Body of pancreas (tissue), 4 donors: ENCODE measurements around the gene SLC25A43. TPM values are rescaled to one million over a fixed set of nuclear protein-coding genes. Genes with fewer than 3 reads are reported as not detected.
"Not testable (repeated sequence)": the region's sequence is repeated elsewhere in the genome, so short reads cannot be mapped to it uniquely, and the experiment has no call there.

Source experiments
- ATAC-seq: fragments of 150-250 bp; one replicate; pipeline ENCODE4 v1.9.1; 2016
- DNase-seq, 4 donors: peaks; one replicate each; pipeline ENCODE4 v3.0.0-alpha.2; 2019
- H3K27ac ChIP-seq, 4 donors: fragments of 200-600 bp; sonication (generic); 1 replicate in 3 of 4; 2 replicates in 1 of 4; pipeline versions ENCODE4 v1.5.1 to v1.6.1; 2016 to 2019; ENCODE audit warnings: mild to moderate bottlenecking in 1 of 4, mixed read lengths in 1 of 4, moderate library complexity in 1 of 4
- H3K27me3 ChIP-seq, 2 donors: fragments of 200-600 bp; sonication (generic); one replicate each; pipeline ENCODE4 v1.6.0; 2016; ENCODE audit warnings: mild to moderate bottlenecking in 1 of 2
- H3K36me3 ChIP-seq, 2 donors: fragments of 200-600 bp; sonication (generic); replicated peaks in 1 of 2; 2 replicates each; pipeline ENCODE4 v1.5.1; 2016; ENCODE audit warnings: low read depth in 2 of 2; ENCODE audit not compliant: insufficient read depth in 1 of 2
- H3K4me1 ChIP-seq: fragments of 200-600 bp; sonication (generic); one replicate; pipeline ENCODE4 v1.6.0; 2016
- H3K4me3 ChIP-seq, 2 donors: fragments of 200-600 bp; sonication (generic); 1 replicate in 1 of 2; 2 replicates in 1 of 2; pipeline ENCODE4 v1.5.1; 2016 to 2019
- H3K9me3 ChIP-seq, 3 donors: fragments of 200-600 bp; sonication (generic); 1 replicate in 2 of 3; 2 replicates in 1 of 3; pipeline ENCODE4 v1.5.1; 2016
- CTCF ChIP-seq, 7 experiments: fragments of 450-650 bp in 4 of 7; fragments of 200-600 bp in 3 of 7; sonication (generic) in 3 of 7; IDR thresholded peaks; one replicate each; pipeline ENCODE4 v1.5.1; 2016 to 2019; ENCODE audit warnings: antibody characterized with exemption in 7 of 7
- POLR2A ChIP-seq, 3 donors: fragments of 450-650 bp; IDR thresholded peaks; one replicate each; pipeline ENCODE4 v1.6.1; 2016; ENCODE audit warnings: antibody characterized with exemption in 3 of 3, mild to moderate bottlenecking in 2 of 3
- WGBS, 2 donors: methylation state at CpG; one replicate each; pipeline ENCODE4 v1.1.5; 2017; 5-methylcytosine and 5-hydroxymethylcytosine counted together
- intact Hi-C: fragments of 100-400 bp; cut with DNase I; formaldehyde crosslinking; loops from one replicate; pipeline ENCODE4 v1.15.1; 2023
- total RNA-seq, 2 donors: library from RNA; depleted of rRNA; stranded (reverse); fragments of >200 nt; gene quantifications; one replicate each; pipeline ENCODE4 v1.1.0, GENCODE V29; 2016

Gene SLC25A43
- total RNA-seq, 2 donors from 2014 or later, result 10.6 to 13.8 TPM

GRCh38 chrX:119374736-119375135 is 24.4 kb upstream of the SLC25A43 start:
- no peak overlapping the region for H3K4me3 ChIP-seq
- ATAC-seq, result no peak
- 79 to 89% methylated on average over 2 of the region's 2 CpGs for WGBS, 2 donors

DNA sequence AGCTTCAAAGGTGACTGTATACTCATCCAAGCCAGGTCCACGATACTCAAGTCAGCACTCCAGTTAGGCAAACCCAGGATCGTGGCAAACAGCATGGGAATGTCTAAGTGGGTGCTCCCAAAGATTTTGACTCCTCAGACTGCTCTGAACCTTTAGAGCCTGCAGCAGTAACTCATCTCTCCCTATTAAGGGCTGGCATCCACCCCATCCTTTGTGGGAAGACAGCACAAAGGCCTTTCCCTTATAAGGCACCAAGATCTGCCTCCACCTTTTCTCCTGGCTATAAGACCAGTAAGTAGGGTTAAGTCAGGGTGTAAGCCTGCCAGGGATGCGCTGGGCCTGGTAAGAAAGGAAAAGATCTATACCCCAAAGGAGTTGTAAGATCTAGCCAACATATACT is 23.6 kb upstream of the SLC25A43 start:
- Histone ChIP-seq H3K4me3 (no peak overlapping the region), H3K4me1 (no peaks in the 10 kb centered on the region), H3K27ac (no peak overlapping the region), H3K9me3 (no peaks in the 10 kb centered on the region), H3K27me3 (no peaks in the 10 kb centered on the region), H3K36me3 (no peaks in the 10 kb centered on the region)
- WGBS, 2 donors, result 67 to 69% methylated on average over 3 of the region's 3 CpGs
- ATAC-seq (no peak), DNase-seq (no peak)
- intact Hi-C loops, result no loop called here
- no peak for TF ChIP-seq POLR2A (IDR thresholded peaks at IDR 0.05)

More at GRCh38 chrX:119374736-119375135, 24.4 kb upstream of the SLC25A43 start:
- Histone ChIP-seq H3K9me3 (no peaks in the 10 kb centered on the region), H3K27me3 (no peaks in the 10 kb centered on the region), H3K4me1 (no peaks in the 10 kb centered on the region), H3K27ac (no peak overlapping the region), H3K36me3 (no peaks in the 10 kb centered on the region)
- TF ChIP-seq CTCF (IDR thresholded peaks at IDR 0.05), result no peak
- no peak for TF ChIP-seq POLR2A (IDR thresholded peaks at IDR 0.05)
- intact Hi-C loops, result no loop called here
- no peak for DNase-seq

GRCh38 chrX:119376312-119376711 is 22.8 kb upstream of the SLC25A43 start:
- 63 to 85% methylated on average over 4 to 5 of the region's 5 CpGs for WGBS, 2 donors
- DNase-seq (no peak), ATAC-seq (no peak)
- intact Hi-C loops, result no loop called here
- Histone ChIP-seq H3K27me3 (no peaks in the 10 kb centered on the region), H3K36me3 (no peaks in the 10 kb centered on the region), H3K4me3 (no peak overlapping the region), H3K4me1 (no peaks in the 10 kb centered on the region), H3K9me3 (no peaks in the 10 kb centered on the region), H3K27ac (no peak overlapping the region)
- TF ChIP-seq CTCF (IDR thresholded peaks at IDR 0.05) (no peak), POLR2A (IDR thresholded peaks at IDR 0.05) (no peak)

DNA sequence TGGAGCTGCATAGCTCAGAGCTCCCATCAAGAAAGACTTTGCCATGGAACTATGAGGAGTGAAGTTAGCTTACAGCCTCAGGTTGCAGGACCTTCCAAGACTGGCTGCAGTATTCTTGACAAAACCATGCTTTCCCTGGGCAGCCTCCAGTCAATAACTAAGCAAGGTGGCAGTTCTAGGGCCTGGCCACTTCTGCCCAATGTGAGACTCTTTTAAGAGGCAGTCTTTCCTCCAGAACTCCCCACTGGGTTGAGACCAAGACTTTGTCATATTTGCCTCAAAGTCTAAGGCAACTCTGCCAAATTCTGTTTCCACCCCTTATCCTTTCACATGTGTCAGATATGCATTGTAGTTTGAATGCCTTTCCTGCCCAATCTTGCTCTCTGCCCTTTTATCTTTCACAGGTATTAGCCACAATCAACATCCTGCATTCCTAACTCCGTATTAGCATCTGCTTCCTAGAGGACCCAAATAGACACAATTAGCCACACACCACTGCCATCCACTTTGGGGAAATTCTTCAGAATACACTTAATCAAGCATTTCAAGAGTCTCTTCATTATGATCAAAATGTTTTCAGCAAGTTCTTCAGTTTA is 17.7 kb upstream of the SLC25A43 start:
- ATAC-seq (no peak), DNase-seq (no peak)
- intact Hi-C loops, result no loop called here
- TF ChIP-seq CTCF (IDR thresholded peaks at IDR 0.05), result no peak
- no peak for TF ChIP-seq POLR2A (IDR thresholded peaks at IDR 0.05)
- no peaks in the 10 kb centered on the region for H3K4me1 ChIP-seq
- WGBS, 2 donors, result 23 to 27% methylated on average over 1 of the region's 1 CpG
- H3K9me3 ChIP-seq, result no peaks in the 10 kb centered on the region
- no peak overlapping the region for H3K4me3 ChIP-seq
- H3K27me3 ChIP-seq, result no peaks in the 10 kb centered on the region
- H3K36me3 ChIP-seq, result no peaks in the 10 kb centered on the region
- H3K27ac ChIP-seq, result no peak overlapping the region

- intact Hi-C loops, result no loop called here
- no peak overlapping the region for H3K4me3 ChIP-seq
- no peaks in the 10 kb centered on the region for H3K36me3 ChIP-seq
- H3K4me1 ChIP-seq, result no peaks in the 10 kb centered on the region
- H3K27ac ChIP-seq, result no peak overlapping the region
- H3K27me3 ChIP-seq, result no peaks in the 10 kb centered on the region
- no peak for TF ChIP-seq POLR2A (IDR thresholded peaks at IDR 0.05)
- TF ChIP-seq CTCF (IDR thresholded peaks at IDR 0.05), result no peak
- no peak for ATAC-seq
- DNase-seq, result no peak
- H3K9me3 ChIP-seq, result no peaks in the 10 kb centered on the region
Observed at GRCh38 chrX:119382606-119383005, 16.5 kb upstream of the SLC25A43 start.

- DNase-seq, H3K9me3 ChIP-seq, H3K4me3 ChIP-seq, H3K4me1 ChIP-seq, intact Hi-C loops, ATAC-seq, H3K27me3 ChIP-seq, H3K36me3 ChIP-seq, H3K27ac ChIP-seq: not testable (repeated sequence)
- WGBS, 2 donors, result 75% methylated on average over 2 of the region's 4 CpGs; no CpG with 5 or more reads in 1 of the 2 donors
Observed at GRCh38 chrX:119386685-119387084, 12.5 kb upstream of the SLC25A43 start.

GRCh38 chrX:119387426-119387825 is 11.7 kb upstream of the SLC25A43 start:
- H3K27ac ChIP-seq, intact Hi-C loops, H3K9me3 ChIP-seq, H3K4me1 ChIP-seq, H3K36me3 ChIP-seq, DNase-seq, H3K4me3 ChIP-seq, ATAC-seq, H3K27me3 ChIP-seq: not testable (repeated sequence)
- 91 to 100% methylated on average over 1 to 13 of the region's 20 CpGs for WGBS, 2 donors
